ENCODE measurements around the gene PRR5L.

DNA sequence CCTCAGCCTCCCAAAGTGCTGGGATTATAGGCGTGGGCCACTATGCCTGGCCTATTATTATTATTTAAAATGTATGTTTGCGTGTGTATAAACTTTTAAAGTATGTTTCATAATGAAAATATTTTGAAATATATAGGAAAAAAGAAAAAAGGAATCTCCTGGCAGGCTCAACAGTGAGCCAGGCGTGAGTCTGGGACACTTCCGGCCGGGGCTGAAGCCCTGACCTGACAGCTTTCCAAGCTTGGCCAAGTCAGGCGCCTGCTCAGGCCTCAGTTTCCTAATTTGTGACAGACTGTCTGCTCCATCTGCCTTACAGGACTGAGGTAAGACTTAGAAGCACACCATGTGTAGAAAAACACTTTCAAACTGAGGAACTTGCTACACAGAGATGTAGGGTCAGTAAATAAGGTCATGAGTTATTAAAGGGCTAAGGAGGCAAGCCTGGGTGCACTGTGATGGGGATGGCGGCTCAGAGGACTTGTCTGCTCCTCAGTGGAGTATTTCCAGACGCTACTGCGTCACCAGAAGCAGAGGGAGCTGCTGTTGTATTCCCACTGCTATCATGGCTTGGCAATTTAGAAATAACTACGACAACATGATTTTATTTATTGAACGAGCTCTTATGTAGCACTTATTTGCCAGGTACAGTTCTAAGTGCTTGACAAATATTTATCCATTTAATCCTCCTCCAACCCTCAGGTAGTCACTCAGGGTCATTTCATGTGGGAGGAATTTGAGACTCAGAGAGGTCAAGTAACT lies 100.1 kb downstream of the PRR5L start:
- TF ChIP-seq, protein P1, sequence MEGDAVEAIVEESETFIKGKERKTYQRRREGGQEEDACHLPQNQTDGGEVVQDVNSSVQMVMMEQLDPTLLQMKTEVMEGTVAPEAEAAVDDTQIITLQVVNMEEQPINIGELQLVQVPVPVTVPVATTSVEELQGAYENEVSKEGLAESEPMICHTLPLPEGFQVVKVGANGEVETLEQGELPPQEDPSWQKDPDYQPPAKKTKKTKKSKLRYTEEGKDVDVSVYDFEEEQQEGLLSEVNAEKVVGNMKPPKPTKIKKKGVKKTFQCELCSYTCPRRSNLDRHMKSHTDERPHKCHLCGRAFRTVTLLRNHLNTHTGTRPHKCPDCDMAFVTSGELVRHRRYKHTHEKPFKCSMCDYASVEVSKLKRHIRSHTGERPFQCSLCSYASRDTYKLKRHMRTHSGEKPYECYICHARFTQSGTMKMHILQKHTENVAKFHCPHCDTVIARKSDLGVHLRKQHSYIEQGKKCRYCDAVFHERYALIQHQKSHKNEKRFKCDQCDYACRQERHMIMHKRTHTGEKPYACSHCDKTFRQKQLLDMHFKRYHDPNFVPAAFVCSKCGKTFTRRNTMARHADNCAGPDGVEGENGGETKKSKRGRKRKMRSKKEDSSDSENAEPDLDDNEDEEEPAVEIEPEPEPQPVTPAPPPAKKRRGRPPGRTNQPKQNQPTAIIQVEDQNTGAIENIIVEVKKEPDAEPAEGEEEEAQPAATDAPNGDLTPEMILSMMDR (IDR thresholded peaks at IDR 0.05) = no peak
- TF ChIP-seq POLR2AphosphoS5 (IDR thresholded peaks at IDR 0.05) (no peak), EP300 (IDR thresholded peaks at IDR 0.05) (no peak)
